NCI-H1436 (cell line): ENCODE results near the gene ID1.
"Not testable (repeated sequence)": the region's sequence is repeated elsewhere in the genome, so short reads cannot be mapped to it uniquely, and the experiment has no call there.

Experiments
- DNase-seq: peaks from one replicate; lab custom pipeline; 2025; lab: John Stamatoyannopoulos, UW

Gene ID1

GRCh38 chr20:31602431-31602778 lies 2.7 kb upstream of the ID1 start:
- no peak for DNase-seq

- no peak for DNase-seq
These were observed 2.2 kb upstream of the ID1 start for GRCh38 chr20:31602779-31603441.

- DNase-seq: peak; percentile 98
These were observed 1.1 kb upstream of the ID1 start for GRCh38 chr20:31603822-31604566.

- DNase-seq: no peak
These were observed 490 bp upstream of the ID1 start for GRCh38 chr20:31604567-31605030.

- no peak for DNase-seq
These were observed 1.1 kb downstream of the ID1 start for GRCh38 chr20:31605902-31606803.

- DNase-seq: peak; percentile 27
These were observed 1.9 kb downstream of the ID1 start for GRCh38 chr20:31606804-31607639.

- DNase-seq: no peak
These were observed 2.7 kb downstream of the ID1 start for GRCh38 chr20:31607640-31608250.

GRCh38 chr20:31608251-31608945 lies 3.3 kb downstream of the ID1 start:
- DNase-seq: peak; percentile 79

- DNase-seq: not testable (repeated sequence)
These were observed 7.2 kb downstream of the ID1 start for GRCh38 chr20:31612271-31612640.

- DNase-seq: no peak
These were observed 10.3 kb downstream of the ID1 start for GRCh38 chr20:31615416-31615815.

- DNase-seq: no peak
These were observed 12.5 kb downstream of the ID1 start for GRCh38 chr20:31617432-31618104.

- no peak for DNase-seq
These were observed 15.2 kb downstream of the ID1 start for GRCh38 chr20:31620246-31620645.

- DNase-seq: not testable (repeated sequence)
These were observed 18.0 kb downstream of the ID1 start for GRCh38 chr20:31623123-31623505.

- not testable (repeated sequence) for DNase-seq
These were observed 21.4 kb downstream of the ID1 start for GRCh38 chr20:31626534-31626933.

GRCh38 chr20:31628057-31628456 lies 23.0 kb downstream of the ID1 start:
- DNase-seq: not testable (repeated sequence)

- DNase-seq: no peak
These were observed 25.2 kb downstream of the ID1 start for GRCh38 chr20:31630187-31630790.

- no peak for DNase-seq
These were observed 27.7 kb downstream of the ID1 start for GRCh38 chr20:31632548-31633338.

GRCh38 chr20:31633339-31633914 lies 28.3 kb downstream of the ID1 start:
- no peak for DNase-seq
